OCI-LY1 (cell line): ENCODE data around the gene KCTD3.

Source experiments
- H2AFZ ChIP-seq: fragments of 200-600 bp; sonication (generic), shearing (Covaris generic); 2 replicates; pipeline ENCODE4 v1.6.0; 2014; ENCODE audit warnings: antibody characterized with exemption, mild to moderate bottlenecking, low read length
- H3F3A ChIP-seq: fragments of 200-600 bp; sonication (generic), shearing (Covaris generic); 2 replicates; pipeline ENCODE4 v1.6.0; 2014; ENCODE audit warnings: mild to moderate bottlenecking, antibody characterized with exemption, low read length, moderate library complexity; ENCODE audit not compliant: insufficient read depth
- H3K27ac ChIP-seq: fragments of 200-600 bp; sonication (generic); 2 replicates; pipeline ENCODE4 v1.5.1; 2014; ENCODE audit warnings: low read length, mixed run types, mild to moderate bottlenecking, low read depth; ENCODE audit not compliant: poor library complexity, severe bottlenecking
- H3K27me3 ChIP-seq: fragments of 200-600 bp; sonication (generic); 2 replicates; pipeline ENCODE4 v1.6.0; 2014; ENCODE audit warnings: antibody characterized with exemption, mild to moderate bottlenecking, low read length, moderate library complexity; ENCODE audit not compliant: insufficient read depth
- H3K36me3 ChIP-seq: fragments of 200-600 bp; sonication (generic); 2 replicates; pipeline ENCODE4 v1.6.1; 2014; ENCODE audit warnings: mild to moderate bottlenecking, antibody characterized with exemption, low read length, moderate library complexity, mixed read lengths; ENCODE audit not compliant: insufficient read depth
- H3K4me1 ChIP-seq: fragments of 200-600 bp; sonication (generic); 2 replicates; pipeline ENCODE4 v1.5.1; 2014; ENCODE audit warnings: mild to moderate bottlenecking, low read length, moderate library complexity; ENCODE audit not compliant: insufficient read depth, severe bottlenecking
- H3K4me2 ChIP-seq: fragments of 200-600 bp; sonication (generic), shearing (Covaris generic); 2 replicates; pipeline ENCODE4 v1.6.1; 2014; ENCODE audit warnings: low read length
- H3K4me3 ChIP-seq: fragments of 200-600 bp; sonication (generic); 2 replicates; pipeline ENCODE4 v1.5.1; 2014; ENCODE audit warnings: low read length, low read depth, mild to moderate bottlenecking, mixed read lengths; ENCODE audit not compliant: poor library complexity, severe bottlenecking
- H3K79me2 ChIP-seq: fragments of 200-600 bp; shearing (Covaris generic); 2 replicates; pipeline ENCODE4 v1.6.1; 2016; ENCODE audit warnings: mixed run types, low read length, mixed read lengths; ENCODE audit not compliant: insufficient read depth
- H3K9ac ChIP-seq: fragments of 200-600 bp; sonication (generic), shearing (Covaris generic); 2 replicates; pipeline ENCODE4 v1.6.1; 2014; ENCODE audit warnings: mild to moderate bottlenecking, low read length, mixed read lengths
- H3K9me2 ChIP-seq: fragments of 200-600 bp; sonication (generic), shearing (Covaris generic); 2 replicates; pipeline ENCODE4 v1.6.1; 2014; ENCODE audit warnings: low read depth, mild to moderate bottlenecking, low read length, mixed read lengths
- H3K9me3 ChIP-seq: fragments of 200-600 bp; shearing (Covaris generic); 2 replicates; pipeline ENCODE4 v1.6.1; 2014; ENCODE audit warnings: low read length, mixed read lengths
- H4K20me1 ChIP-seq: fragments of 200-600 bp; sonication (generic), shearing (Covaris generic); 2 replicates; pipeline ENCODE4 v1.6.0; 2016; ENCODE audit warnings: mild to moderate bottlenecking, low read length; ENCODE audit not compliant: insufficient read depth
- CTCF ChIP-seq: fragments of 200-600 bp; sonication (generic), shearing (Covaris generic); IDR thresholded peaks from 2 replicates; pipeline ENCODE4 v1.5.1; 2017; ENCODE audit warnings: mild to moderate bottlenecking, antibody characterized with exemption, low read length, moderate library complexity, mixed read lengths
- EZH2 ChIP-seq: fragments of 200-600 bp; sonication (generic), shearing (Covaris generic); IDR thresholded peaks from 2 replicates; pipeline ENCODE4 v1.8.0; 2017; ENCODE audit warnings: borderline replicate concordance, mixed run types, mild to moderate bottlenecking, antibody characterized with exemption, low read length, moderate library complexity, mixed read lengths

Gene KCTD3

DNA sequence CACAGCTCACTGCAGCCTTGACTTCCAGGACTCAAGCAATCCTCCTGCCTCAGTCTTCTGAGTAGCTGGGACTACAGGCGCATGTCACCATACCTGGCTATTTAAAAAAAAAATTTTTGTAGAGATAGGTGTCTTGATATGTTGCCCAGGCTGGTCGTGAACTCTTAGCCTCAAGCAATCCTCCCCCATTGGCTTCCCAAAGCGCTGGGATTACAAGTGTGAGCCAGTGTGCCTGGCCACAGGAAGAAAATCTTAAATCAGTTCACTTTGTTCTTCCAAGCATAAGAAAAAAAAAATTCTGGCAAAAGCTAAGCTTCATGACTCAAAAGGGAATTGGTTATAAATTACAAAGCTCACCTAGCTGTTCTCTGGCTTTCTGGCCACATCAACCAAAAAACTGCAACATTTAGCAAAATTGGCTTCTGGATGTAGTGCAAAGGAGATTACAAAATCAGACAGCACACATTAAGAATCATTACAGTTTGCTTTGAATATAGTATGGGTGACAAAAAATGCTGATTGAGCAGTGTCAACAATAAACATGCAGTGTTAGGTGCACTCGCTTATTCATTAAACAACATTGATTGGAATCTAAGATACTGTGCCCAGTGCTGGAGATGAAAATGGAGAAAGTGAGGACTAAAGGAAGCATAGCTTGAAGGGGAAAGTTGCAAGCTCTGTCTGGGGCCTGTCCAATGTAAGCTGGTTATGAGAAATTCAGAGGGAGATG is 76.7 kb downstream of the KCTD3 start:
- Histone ChIP-seq H3K4me1 (no peaks in the 10 kb centered on the region), H2AFZ (no peak overlapping the region), H3K79me2 (no peaks in the 10 kb centered on the region), H3F3A (no peaks in the 10 kb centered on the region), H3K9me3 (no peaks in the 10 kb centered on the region), H3K9me2 (no peaks in the 10 kb centered on the region), H3K27ac (no peak overlapping the region), H3K4me3 (no peak overlapping the region), H3K27me3 (no peaks in the 10 kb centered on the region), H3K36me3 (no peaks in the 10 kb centered on the region), H3K9ac (no peak overlapping the region), H4K20me1 (no peaks in the 10 kb centered on the region), H3K4me2 (no peak overlapping the region)
- no peak for TF ChIP-seq EZH2
- no peak for TF ChIP-seq CTCF

GRCh38 chr1:215645182-215645581 is 78.1 kb downstream of the KCTD3 start:
- Histone ChIP-seq H3K36me3 (no peaks in the 10 kb centered on the region), H3K27ac (no peak overlapping the region), H3K4me3 (no peak overlapping the region), H4K20me1 (no peaks in the 10 kb centered on the region), H3K9me2 (no peaks in the 10 kb centered on the region), H3K27me3 (no peaks in the 10 kb centered on the region), H3F3A (no peaks in the 10 kb centered on the region), H3K9ac (no peak overlapping the region), H3K79me2 (no peaks in the 10 kb centered on the region), H3K9me3 (no peaks in the 10 kb centered on the region), H2AFZ (no peak overlapping the region), H3K4me1 (no peaks in the 10 kb centered on the region), H3K4me2 (no peak overlapping the region)
- TF ChIP-seq CTCF (no peak), EZH2 (no peak)

DNA sequence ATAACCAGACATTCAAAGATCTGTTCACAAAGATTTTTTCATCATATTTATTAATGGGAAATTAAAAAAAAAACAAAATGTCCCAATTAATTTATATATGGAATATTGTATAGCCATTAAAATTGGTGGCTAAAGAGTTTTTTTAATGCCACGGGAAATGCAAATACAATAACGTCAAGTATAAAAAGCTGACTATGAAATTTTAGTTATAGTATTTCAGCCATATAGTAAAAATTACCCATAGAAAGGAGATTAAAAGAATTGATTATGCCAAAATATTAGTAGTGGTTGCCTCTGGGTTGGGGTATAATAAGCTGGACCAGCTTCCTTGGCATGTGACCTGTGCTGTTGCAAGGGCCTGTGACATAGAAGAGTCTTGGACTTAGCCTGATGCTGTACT is 78.8 kb downstream of the KCTD3 start:
- Histone ChIP-seq H3F3A (no peaks in the 10 kb centered on the region), H3K4me3 (no peak overlapping the region), H3K36me3 (no peaks in the 10 kb centered on the region), H3K27ac (no peak overlapping the region), H3K9me2 (no peaks in the 10 kb centered on the region), H3K9me3 (no peaks in the 10 kb centered on the region), H3K79me2 (no peaks in the 10 kb centered on the region), H3K4me1 (no peaks in the 10 kb centered on the region), H3K27me3 (no peaks in the 10 kb centered on the region), H3K4me2 (no peak overlapping the region), H3K9ac (no peak overlapping the region), H4K20me1 (no peaks in the 10 kb centered on the region), H2AFZ (no peak overlapping the region)
- no peak for TF ChIP-seq CTCF
- no peak for TF ChIP-seq EZH2
